Neural cell (in vitro differentiated cells): ENCODE measurements around the gene NCKAP5. TPM values are rescaled to one million over a fixed set of nuclear protein-coding genes. Genes with fewer than 3 reads are reported as not detected.

Experiments used
- H2AFZ ChIP-seq: fragments of 200-600, 300-800 bp; sonication (generic), shearing (Covaris generic); 2 replicates; pipeline ENCODE4 v1.6.0; 2014; ENCODE audit warnings: low read depth, mild to moderate bottlenecking, antibody characterized with exemption, low read length, moderate library complexity
- H3F3A ChIP-seq: fragments of 200-600 bp; shearing (Covaris generic); 2 replicates; pipeline ENCODE4 v1.6.1; 2016; ENCODE audit warnings: mild to moderate bottlenecking, moderate library complexity, mixed read lengths, antibody characterized with exemption, low read length; ENCODE audit not compliant: insufficient read depth, poor library complexity, severe bottlenecking
- H3K27ac ChIP-seq: fragments of 200-600, 300-800 bp; sonication (generic), shearing (Covaris generic); 2 replicates; pipeline ENCODE4 v1.5.1; 2014; ENCODE audit warnings: mild to moderate bottlenecking, low read length, moderate library complexity
- H3K27me3 ChIP-seq: fragments of 300-800, 200-600 bp; sonication (generic), shearing (Covaris generic); 2 replicates; pipeline ENCODE4 v1.6.0; 2014; ENCODE audit warnings: mild to moderate bottlenecking, low read depth, low read length, moderate library complexity; ENCODE audit not compliant: insufficient read depth
- H3K36me3 ChIP-seq: fragments of 300-800, 200-600 bp; sonication (generic), shearing (Covaris generic); 2 replicates; pipeline ENCODE4 v1.5.1; 2014; ENCODE audit warnings: mild to moderate bottlenecking, antibody characterized with exemption, low read length, moderate library complexity; ENCODE audit not compliant: insufficient read depth
- H3K4me2 ChIP-seq: fragments of 300-800, 200-600 bp; sonication (generic), shearing (Covaris generic); 2 replicates; pipeline ENCODE4 v1.6.0; 2014; ENCODE audit warnings: mild to moderate bottlenecking, low read length
- H3K4me3 ChIP-seq: fragments of 300-800, 200-600 bp; sonication (generic), shearing (Covaris generic); 2 replicates; pipeline ENCODE4 v1.5.1; 2014; ENCODE audit warnings: mild to moderate bottlenecking, low read length, moderate library complexity
- H3K79me2 ChIP-seq: fragments of 200-600 bp; shearing (Covaris generic); replicated peaks from 2 replicates; pipeline ENCODE4 v1.6.0; 2014; ENCODE audit warnings: mild to moderate bottlenecking, low read length, moderate library complexity; ENCODE audit not compliant: insufficient read depth
- H3K9ac ChIP-seq: fragments of 300-800, 200-600 bp; sonication (generic), shearing (Covaris generic); 2 replicates; pipeline ENCODE4 v1.6.1; 2016; ENCODE audit warnings: mild to moderate bottlenecking, low read length, mixed read lengths
- H3K9me2 ChIP-seq: fragments of 200-600 bp; shearing (Covaris generic); 2 replicates; pipeline ENCODE4 v1.6.1; 2016; ENCODE audit warnings: mild to moderate bottlenecking, low read length, mixed read lengths; ENCODE audit not compliant: insufficient read depth
- H3K9me3 ChIP-seq: fragments of 200-600, 300-800 bp; sonication (generic), shearing (Covaris generic); 2 replicates; pipeline ENCODE4 v1.6.1; 2016; ENCODE audit warnings: mild to moderate bottlenecking, mixed run types, low read length, moderate library complexity, mixed read lengths
- H4K20me1 ChIP-seq: fragments of 200-600 bp; shearing (Covaris generic); 2 replicates; pipeline ENCODE4 v1.6.1; 2016; ENCODE audit warnings: mild to moderate bottlenecking, mixed run types; ENCODE audit not compliant: insufficient read depth
- CTCF ChIP-seq: fragments of 450-650 bp; IDR thresholded peaks from 2 replicates; pipeline ENCODE4 v1.5.1; 2014; ENCODE audit warnings: antibody characterized with exemption, mild to moderate bottlenecking, moderate library complexity; ENCODE audit not compliant: poor library complexity, severe bottlenecking
- EP300 ChIP-seq: fragments of 450-650 bp; conservative IDR thresholded peaks from 2 replicates; pipeline ENCODE4 v1.6.1; 2014; ENCODE audit warnings: antibody characterized with exemption, mild to moderate bottlenecking, moderate library complexity; ENCODE audit not compliant: poor library complexity, severe bottlenecking
- EZH2 ChIP-seq: fragments of 200-600, 300-800 bp; shearing (Covaris generic), sonication (generic); IDR thresholded peaks from 2 replicates; pipeline ENCODE4 v1.6.1; 2014; ENCODE audit warnings: antibody characterized with exemption, low read length, borderline replicate concordance, mild to moderate bottlenecking; ENCODE audit not compliant: insufficient read depth, poor library complexity, severe bottlenecking
- MXI1 ChIP-seq: fragments of 450-650 bp; conservative IDR thresholded peaks from 2 replicates; pipeline ENCODE4 v1.6.1; 2014; ENCODE audit warnings: antibody characterized with exemption, mild to moderate bottlenecking; ENCODE audit not compliant: poor library complexity, severe bottlenecking
- POLR2AphosphoS5 ChIP-seq: IDR thresholded peaks from 2 replicates; pipeline ENCODE4 v1.6.1; 2012
- RAD21 ChIP-seq: fragments of 450-650 bp; conservative IDR thresholded peaks from 2 replicates; pipeline ENCODE4 v1.6.1; 2014; ENCODE audit warnings: antibody characterized with exemption, mild to moderate bottlenecking, moderate library complexity
- SMC3 ChIP-seq: fragments of 450-650 bp; conservative IDR thresholded peaks from 2 replicates; pipeline ENCODE4 v1.6.1; 2014; ENCODE audit warnings: antibody characterized with exemption, mild to moderate bottlenecking, moderate library complexity; ENCODE audit not compliant: poor library complexity
- TAF1 ChIP-seq: IDR thresholded peaks from 2 replicates; pipeline ENCODE4 v1.6.1; 2012; ENCODE audit warnings: low read depth
- polyA plus RNA-seq: library from polyadenylated mRNA; depleted of rRNA; stranded (reverse); fragments of >200 nt; gene quantifications from 2 replicates; pipeline ENCODE4 v1.2.3, GENCODE V29; 2014
- TF ChIP-seq, protein P1 (sequence below): IDR thresholded peaks from 2 replicates; pipeline ENCODE4 v1.6.1; 2012; ENCODE audit warnings: borderline replicate concordance

Gene NCKAP5
- polyA plus RNA-seq, 1 donor from 2014 or later, result 2.4 TPM

DNA sequence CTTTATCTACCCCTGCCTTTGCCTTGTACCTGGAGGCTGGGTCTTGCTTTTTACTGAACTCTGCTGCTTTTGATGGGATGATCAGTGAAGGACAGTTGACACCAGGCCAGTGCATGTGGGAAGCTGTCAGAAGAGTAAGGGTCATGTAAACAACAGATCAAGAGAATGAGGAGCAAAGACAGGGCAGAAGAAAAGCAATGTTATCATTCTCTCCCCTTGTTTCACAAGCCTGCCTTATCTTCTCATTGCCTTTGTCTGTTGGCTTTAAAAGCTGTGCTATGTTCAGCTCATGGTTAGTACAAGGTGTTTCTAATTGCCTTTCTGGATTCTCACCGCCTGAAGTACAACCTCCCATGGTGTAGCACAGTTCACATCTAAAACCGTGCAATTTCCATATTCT is 925.8 kb downstream of the NCKAP5 start:
- H3K9me3 ChIP-seq, result no peaks in the 10 kb centered on the region
- H3K9me2 ChIP-seq, result no peaks in the 10 kb centered on the region
- H3K79me2 ChIP-seq, result no peaks in the 10 kb centered on the region
- no peaks in the 10 kb centered on the region for H3F3A ChIP-seq
- TF ChIP-seq SMC3, result no peak
- peaks cover 11% of the 10 kb centered on the region for H3K36me3 ChIP-seq
- H3K27ac ChIP-seq, result no peak overlapping the region
- H3K27me3 ChIP-seq, result no peaks in the 10 kb centered on the region
- H3K4me2 ChIP-seq, result no peak overlapping the region
- no peaks in the 10 kb centered on the region for H4K20me1 ChIP-seq
- no peak overlapping the region for H2AFZ ChIP-seq
- H3K4me3 ChIP-seq, result no peak overlapping the region
- H3K9ac ChIP-seq, result no peak overlapping the region

DNA sequence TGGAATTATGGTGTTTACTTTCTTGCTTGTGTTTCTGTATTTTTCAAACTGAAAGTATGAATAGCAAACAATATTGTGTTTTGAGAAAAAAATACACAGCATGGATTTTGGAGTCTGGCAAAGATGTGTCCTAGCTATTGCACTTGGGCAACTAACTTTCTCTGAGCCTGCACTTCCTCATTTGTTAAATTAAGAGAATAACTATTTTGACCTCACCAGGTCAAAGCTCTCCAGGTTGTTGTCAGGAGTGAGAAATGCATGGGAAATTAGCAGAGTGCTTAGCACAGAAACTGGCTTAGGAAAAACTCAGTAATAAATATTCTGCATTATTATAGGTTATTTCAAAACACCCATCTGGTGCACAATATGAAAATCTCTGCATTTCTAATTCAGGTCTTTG is 926.4 kb downstream of the NCKAP5 start:
- no peaks in the 10 kb centered on the region for H3K9me3 ChIP-seq

More for the DNA sequence above, 926.4 kb downstream of the NCKAP5 start:
- Histone ChIP-seq H3K4me2 (no peak overlapping the region), H3K4me3 (no peak overlapping the region), H3K79me2 (no peaks in the 10 kb centered on the region), H3K9ac (no peak overlapping the region), H3K27me3 (no peaks in the 10 kb centered on the region), H3K9me2 (no peaks in the 10 kb centered on the region), H2AFZ (no peak overlapping the region), H3K36me3 (peaks cover 11% of the 10 kb centered on the region), H4K20me1 (no peaks in the 10 kb centered on the region), H3F3A (no peaks in the 10 kb centered on the region), H3K27ac (no peak overlapping the region)
- TF ChIP-seq EP300 (no peak), MXI1 (no peak), POLR2AphosphoS5 (no peak), TAF1 (no peak), RAD21 (no peak), CTCF (no peak), EZH2 (no peak), SMC3 (no peak)
- TF ChIP-seq, protein P1, sequence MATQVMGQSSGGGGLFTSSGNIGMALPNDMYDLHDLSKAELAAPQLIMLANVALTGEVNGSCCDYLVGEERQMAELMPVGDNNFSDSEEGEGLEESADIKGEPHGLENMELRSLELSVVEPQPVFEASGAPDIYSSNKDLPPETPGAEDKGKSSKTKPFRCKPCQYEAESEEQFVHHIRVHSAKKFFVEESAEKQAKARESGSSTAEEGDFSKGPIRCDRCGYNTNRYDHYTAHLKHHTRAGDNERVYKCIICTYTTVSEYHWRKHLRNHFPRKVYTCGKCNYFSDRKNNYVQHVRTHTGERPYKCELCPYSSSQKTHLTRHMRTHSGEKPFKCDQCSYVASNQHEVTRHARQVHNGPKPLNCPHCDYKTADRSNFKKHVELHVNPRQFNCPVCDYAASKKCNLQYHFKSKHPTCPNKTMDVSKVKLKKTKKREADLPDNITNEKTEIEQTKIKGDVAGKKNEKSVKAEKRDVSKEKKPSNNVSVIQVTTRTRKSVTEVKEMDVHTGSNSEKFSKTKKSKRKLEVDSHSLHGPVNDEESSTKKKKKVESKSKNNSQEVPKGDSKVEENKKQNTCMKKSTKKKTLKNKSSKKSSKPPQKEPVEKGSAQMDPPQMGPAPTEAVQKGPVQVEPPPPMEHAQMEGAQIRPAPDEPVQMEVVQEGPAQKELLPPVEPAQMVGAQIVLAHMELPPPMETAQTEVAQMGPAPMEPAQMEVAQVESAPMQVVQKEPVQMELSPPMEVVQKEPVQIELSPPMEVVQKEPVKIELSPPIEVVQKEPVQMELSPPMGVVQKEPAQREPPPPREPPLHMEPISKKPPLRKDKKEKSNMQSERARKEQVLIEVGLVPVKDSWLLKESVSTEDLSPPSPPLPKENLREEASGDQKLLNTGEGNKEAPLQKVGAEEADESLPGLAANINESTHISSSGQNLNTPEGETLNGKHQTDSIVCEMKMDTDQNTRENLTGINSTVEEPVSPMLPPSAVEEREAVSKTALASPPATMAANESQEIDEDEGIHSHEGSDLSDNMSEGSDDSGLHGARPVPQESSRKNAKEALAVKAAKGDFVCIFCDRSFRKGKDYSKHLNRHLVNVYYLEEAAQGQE, result no peak
